G401 (cell line): ENCODE data around the gene HS6ST3. TPM values are rescaled to one million over a fixed set of nuclear protein-coding genes. Genes with fewer than 3 reads are reported as not detected.

ENCODE experiments used
- DNase-seq: peaks from one replicate; pipeline ENCODE4 v3.0.0-alpha.2; 2015; ENCODE audit warnings: low spot score
- in situ Hi-C: cut with HindIII; loops from 2 replicates; pipeline ENCODE4 v1.10.0; 2016; ENCODE audit warnings: low sequenced_read_pairs, mixed read lengths
- total RNA-seq: library from RNA; depleted of rRNA; stranded (reverse); fragments of >200 nt; shearing (Covaris generic); gene quantifications from 2 replicates; pipeline ENCODE4 v1.2.3, GENCODE V29; 2014

HS6ST3 gene
- total RNA-seq, 1 experiment from 2014 or later, result not detected

DNA sequence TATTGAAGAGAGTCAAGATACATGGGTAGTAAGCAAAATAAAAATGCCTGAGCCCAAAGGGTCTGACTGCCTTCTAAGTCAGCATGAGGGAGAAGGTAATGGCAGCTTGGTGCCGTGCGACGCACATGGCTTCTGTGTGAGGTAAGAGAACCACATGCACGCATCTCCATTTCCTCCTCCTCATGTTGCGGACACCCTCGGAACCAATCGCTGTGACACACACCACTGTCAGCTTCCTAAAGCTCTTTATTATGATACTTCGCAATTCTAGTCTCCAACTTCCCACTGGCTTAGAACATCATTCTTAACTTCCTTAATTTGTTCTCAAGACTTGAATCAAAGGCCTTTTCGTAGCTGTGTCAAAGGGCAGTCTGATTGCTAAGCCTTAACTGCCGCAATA, 734.2 kb downstream of the HS6ST3 start:
- DNase-seq, result no peak
- in situ Hi-C loops, result no loop called here

DNA sequence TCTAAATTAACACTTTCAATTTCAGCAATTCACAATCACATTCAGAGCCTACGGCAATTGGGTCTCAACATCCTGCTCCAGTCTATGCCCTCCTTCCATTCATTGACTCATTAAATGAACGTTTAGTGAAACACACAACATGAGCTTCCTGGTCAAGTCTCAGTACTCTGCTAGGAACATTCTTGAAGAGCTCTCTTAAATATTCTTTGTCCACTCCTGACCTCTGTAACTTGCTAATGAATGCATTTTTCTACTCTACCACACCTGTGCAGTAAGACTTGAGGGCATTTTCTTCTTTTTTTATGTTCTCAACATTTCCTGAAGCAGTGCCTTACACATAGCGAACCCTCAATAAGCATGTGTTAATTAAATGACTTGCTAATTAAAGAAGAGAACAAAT, 735.7 kb downstream of the HS6ST3 start:
- in situ Hi-C loops, result no loop called here
- no peak for DNase-seq

DNA sequence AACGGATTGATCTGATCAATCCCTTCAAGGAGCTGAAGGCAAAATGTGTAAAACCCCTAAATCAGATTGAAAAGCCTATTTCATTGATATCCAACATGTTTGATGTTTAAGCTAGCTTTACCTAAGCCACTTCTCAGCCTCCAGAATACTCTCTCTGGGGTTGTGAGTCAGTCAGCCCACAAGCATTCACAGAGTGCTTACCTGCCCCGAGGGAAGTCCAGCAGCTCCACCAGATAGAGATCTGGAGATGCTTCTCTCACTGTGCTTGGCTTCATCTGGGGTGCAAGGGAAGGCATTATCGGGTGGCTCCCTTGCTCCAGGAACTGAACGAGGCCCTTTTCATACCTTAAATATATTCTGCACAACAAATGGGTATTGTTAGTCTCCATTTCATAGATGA, 744.7 kb downstream of the HS6ST3 start:
- DNase-seq, result no peak
- in situ Hi-C loops, result no loop called here

DNA sequence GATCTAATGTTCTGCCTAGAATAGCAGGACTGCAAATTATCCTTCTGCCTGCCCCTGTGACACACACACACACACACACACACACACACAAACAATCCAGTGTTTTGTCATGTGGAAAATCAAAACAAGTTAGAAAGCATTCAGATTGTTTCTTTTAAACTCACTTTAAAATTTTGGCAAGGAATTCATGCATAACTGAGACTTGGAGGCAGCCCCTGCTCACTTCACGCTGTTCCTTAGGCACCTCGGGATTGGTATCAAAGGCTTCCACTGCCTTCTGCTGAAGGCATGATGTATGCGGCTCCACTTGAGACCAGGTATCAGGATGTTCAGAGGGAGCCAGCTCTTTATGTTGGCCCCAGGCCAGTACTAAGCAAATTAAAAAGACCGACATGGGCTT, 745.6 kb downstream of the HS6ST3 start:
- in situ Hi-C loops, result no loop called here
- DNase-seq, result no peak

DNA sequence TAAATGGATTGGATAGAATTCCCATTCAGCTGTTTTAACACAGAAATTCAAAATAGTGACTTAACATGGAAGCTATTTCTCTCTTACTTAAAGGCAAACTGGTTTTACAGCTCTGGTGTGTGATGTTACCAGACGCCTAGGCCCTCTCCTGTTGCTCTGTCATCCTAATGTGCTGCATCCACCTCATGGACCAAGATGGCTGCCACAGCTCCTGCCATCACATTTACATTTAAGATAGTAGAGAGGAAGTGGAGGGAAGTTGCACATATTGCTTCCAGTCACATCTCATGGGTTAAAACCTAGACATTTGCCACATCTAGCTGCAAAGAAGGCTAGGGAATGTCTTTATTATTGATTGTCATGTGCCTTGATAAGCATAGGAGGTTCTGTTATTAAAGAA, 746.8 kb downstream of the HS6ST3 start:
- no peak for DNase-seq
- in situ Hi-C loops, result no loop called here

DNA sequence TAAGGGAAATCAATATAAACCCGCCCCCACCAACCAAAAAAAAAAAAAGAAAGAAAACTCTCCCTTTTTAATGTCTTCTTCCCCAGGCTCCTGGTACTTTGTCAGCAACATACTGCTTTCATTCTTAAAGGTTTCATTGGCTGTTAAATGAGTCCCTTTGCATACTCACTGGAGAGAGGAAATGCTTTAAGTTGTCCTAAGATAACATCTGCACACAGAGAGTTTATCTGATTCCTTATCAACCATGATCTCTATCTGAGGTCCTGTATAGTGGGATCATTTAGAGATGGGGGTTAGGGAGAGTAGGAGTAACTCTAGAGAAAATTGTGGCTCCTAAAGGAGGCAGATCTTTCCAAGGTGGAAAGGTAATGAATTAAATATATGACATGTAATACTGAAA, 747.9 kb downstream of the HS6ST3 start:
- in situ Hi-C loops, result no loop called here

DNA sequence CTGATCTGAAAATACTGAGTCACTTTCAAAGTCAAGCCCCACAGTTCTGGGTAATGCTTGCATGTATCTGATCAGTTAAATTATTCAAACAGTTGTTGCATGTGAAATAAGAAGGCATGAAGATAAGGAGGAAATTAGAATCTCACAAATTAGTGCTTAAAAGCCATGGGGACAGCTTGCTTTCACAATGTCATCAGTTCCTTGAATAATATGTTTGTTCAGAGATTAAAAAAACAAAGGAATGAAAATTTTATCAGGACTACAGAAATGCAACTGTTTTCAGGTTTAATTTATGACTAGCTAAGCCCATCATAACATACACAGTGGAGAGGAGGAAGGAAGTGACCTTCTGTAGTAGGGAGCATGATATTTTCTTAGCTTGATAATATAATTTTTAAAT, 754.3 kb downstream of the HS6ST3 start:
- in situ Hi-C loops, result no loop called here
- DNase-seq, result no peak

More for the DNA sequence above, 747.9 kb downstream of the HS6ST3 start:
- no peak for DNase-seq

DNA sequence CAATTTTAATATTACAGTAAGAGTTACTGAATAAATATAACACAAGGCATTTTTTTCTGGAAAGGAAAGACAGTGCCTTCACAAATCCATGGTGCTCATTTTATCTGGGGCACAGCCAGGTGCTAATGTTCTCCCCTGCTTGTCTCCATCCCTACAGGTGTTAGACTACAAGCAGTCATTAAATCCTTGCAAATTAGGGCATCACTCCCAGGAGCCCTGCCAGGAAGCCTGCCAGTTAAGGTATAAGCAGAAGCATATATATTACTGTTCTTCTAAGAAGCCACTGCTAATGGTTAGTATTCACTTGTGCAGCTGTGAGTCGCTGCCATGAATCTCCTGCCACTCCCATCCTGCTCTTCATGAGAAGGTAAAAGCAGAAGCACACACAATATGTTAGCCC, 754.7 kb downstream of the HS6ST3 start:
- in situ Hi-C loops, result no loop called here
- DNase-seq, result no peak

DNA sequence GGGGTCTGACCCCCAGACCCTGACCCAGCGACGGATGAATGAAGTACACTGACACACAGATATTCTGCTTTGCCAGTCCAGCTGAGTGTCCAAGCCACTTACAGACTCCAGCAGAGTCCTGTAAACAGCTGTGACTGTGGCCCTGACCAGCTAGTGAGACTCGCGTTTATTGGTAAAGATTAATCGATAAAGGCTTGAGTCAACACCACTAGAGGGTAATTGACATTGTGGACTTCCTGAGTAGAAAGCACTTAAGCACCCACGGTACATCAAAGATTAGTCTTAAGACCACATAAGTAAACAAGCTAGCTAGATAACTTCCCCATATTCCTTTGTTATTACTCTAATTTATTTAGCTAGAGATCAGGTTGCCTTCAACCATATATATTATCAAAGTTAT, 758.4 kb downstream of the HS6ST3 start:
- in situ Hi-C loops, result no loop called here
- DNase-seq, result no peak

DNA sequence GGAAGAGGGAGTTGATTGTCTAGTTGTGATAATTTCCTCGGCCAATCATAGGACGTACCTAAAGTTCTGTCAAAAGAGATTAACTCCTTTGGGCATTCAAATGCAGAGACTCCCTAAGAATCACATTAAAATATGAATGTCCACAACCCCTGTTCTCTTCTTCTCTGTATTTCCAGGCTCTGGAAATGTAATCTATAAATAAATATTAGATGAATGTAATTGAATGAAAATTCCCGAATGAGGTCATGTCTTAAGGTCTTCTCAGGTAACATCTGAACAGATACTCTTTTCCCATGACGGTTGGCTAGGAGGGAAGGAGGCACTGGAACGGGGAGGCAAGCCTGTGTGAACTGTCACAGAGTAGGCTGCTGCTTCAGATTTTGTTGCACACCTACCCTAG, 759.2 kb downstream of the HS6ST3 start:
- in situ Hi-C loops, result no loop called here

DNA sequence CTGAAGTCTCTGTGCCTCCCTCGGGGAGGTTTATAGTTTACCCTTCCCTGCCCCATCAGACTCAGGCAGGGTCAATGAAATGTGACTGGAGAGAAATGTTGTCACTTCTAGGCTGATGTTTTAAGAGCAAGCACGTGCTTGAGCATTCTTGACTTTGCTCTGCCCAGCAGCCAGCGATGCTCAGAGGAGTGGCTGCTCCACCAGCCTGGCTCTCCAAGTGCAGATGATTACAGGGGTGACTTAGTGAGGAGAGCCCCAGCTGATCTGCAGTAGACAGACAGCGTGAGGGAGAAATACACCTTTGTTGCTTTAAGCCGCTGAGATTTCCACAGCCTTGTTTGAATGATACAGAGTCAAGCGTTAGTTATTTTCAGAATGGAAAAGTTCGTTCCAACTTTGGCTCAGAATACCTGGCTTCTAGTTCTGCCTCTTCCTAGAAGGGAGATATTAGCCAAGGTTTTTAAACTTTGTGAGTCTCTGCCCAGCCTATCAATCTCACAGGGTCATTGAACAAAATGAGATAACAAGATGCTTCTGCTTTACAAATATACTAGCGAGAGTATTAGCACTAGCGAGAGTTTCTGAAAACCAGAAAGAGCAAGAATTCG, 760.7 kb downstream of the HS6ST3 start:
- no peak for DNase-seq
- in situ Hi-C loops, result no loop called here

More for the DNA sequence above, 759.2 kb downstream of the HS6ST3 start:
- DNase-seq, result no peak

DNA sequence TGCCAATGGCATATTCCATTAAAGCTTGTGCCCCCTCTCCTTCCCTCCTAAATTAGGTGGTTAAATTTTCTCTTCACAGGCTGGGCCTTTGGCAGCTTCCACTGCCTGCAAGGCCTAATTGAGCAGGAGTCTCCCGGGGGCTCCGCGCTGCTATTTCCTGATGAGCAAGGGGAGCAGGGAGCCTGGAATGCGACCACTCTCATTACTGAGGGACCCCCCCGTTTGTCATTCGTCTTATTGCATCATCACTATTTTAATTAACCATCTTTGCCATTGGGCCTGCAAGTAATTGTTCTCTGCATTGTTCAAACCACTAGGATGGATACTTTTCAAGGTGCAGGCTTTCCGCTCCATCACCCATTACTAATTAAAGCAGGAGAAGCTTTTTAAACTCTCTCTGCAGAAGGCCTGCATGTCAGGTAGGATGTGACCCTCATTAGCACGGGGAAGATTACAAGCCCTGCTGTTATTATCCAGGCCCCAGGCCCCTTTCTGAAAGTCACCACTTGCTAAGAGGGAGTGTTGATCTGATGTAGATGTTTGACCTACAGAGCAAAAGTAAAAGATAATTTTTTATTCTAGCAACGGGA, 762.0 kb downstream of the HS6ST3 start:
- in situ Hi-C loops, result no loop called here

DNA sequence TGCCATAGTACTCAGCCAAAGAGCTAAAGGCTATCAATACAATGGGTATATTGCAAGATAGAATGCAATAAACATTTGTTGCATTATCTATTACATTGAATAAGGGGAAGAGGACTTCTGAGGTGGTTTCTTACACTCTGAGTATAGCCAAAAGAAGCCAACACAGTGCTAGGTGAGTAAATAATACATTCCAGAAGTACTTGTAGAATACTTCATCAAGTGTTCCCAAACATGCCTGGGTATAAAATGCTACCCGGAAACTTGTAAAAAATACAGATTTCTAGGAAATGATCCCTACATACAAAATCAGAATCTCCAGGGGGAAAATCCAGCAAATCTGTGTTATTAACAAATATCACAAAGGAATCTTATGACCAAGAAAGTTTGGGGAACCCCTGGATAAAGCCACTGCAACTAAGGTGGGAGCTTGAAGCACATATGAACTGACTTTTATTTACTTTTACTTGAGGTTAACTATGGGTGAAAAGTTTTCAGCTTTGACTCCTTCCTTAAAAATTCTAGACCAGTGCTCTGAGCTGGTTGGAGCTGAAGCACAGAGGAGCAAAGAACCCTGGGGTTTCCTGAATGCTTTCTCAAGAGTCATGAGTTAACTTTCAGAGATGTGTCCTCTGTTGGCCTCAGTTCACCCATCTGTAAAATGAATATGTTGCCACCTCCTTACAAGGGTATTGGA, 768.4 kb downstream of the HS6ST3 start:
- no peak for DNase-seq
- in situ Hi-C loops, result no loop called here

More for the DNA sequence above, 762.0 kb downstream of the HS6ST3 start:
- no peak for DNase-seq

DNA sequence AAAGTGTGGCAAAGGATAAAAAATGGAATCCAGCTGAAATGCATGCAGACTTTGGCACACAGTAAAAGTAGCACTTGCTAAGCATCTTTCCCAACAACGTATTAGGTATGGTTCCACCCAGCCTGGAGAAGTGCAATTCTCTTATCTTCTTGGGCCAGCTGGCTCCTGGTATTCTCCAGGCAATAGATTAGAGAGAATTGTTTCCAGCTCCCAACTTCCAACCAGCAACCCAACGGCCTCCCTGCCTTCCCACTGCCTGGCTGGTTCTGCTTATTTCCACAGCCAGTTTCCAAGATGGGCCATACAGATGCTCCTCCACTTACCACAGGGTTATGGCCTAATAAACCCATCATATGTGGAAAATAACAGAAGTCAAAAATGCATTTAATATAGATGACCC, 771.0 kb downstream of the HS6ST3 start:
- DNase-seq, result no peak
- in situ Hi-C loops, result no loop called here

DNA sequence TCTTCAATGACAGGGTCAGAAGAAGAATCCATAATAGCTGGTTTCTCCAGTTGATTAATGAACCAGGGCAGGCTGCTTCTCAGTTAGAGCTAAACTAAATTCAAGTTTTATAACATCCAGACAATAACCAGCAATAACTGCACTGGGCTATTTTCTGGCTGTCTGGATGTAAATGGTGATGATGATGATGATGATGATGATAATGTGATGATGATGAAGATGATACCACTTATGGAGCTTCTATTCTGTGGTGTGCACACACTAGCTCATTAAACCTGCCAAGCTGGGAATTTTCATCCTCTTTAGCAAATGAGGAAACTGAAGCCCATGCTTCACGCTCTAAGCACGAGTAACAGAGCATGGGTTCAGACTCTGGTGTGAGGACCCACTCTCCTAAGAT, 772.2 kb downstream of the HS6ST3 start:
- in situ Hi-C loops, result no loop called here
- DNase-seq, result no peak

DNA sequence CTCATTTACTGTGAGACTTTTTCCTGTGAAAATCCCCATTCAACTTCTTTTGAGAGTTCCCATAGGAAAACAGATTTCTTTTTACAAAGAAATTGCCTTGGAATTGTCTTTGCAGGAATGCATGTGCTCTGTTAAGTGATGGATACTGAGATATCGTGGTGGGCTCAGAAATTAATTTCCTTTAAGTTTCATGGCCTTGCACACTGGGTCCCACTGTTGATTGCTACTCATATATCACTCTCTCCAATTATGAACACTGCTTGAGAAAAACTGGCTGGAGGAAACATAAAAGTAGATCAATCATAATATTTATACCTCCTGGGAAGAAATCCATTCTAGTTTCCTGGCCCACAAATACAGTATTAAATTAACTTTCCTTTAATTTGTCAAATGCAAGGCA, 773.1 kb downstream of the HS6ST3 start:
- in situ Hi-C loops, result no loop called here
- DNase-seq, result no peak

DNA sequence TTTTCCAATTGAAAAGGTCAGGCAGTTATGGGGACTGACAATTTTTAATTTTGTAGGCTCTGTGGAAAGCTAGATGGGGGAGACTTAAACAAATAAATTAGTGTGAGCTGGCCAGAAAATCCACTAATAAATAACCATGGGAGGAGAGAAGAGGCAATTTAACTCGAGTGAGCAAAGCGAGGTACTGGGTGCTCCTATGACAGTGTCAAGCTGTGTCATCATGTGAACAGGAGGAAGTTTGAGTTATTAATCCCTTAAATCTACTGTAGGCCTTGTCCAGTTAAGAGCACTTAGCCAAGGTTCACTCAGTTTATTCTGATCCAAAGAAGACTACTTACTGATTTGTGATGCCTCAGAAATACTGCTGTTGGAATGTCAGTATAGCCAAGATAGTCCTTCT, 781.6 kb downstream of the HS6ST3 start:
- in situ Hi-C loops, result no loop called here
- DNase-seq, result no peak

DNA sequence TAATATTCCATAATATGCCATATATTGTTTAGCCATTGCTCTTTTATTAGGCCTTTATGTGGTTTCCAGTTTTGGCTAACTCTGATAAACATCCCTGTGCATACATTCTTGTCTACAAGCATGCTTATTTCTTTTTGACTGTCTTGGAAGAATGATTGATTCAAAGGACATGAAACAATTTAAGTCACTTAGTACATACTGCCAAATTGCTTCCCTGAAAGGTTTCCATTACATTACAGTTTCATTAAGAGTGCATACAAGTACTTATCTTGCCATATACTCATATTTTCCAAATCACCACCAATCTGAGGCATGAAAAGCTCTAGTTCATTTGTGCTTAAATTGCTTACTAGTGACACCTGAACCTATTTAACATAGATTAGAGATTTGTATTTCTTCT, 790.5 kb downstream of the HS6ST3 start:
- DNase-seq, result no peak
- in situ Hi-C loops, result no loop called here
